Middle frontal gyrus (tissue), 1 donor: ENCODE data around the gene SELENOP.

Experiments used
- DNase-seq: peaks from one replicate; pipeline ENCODE4 v3.0.0-alpha.2; 2015; ENCODE audit warnings: low spot score; ENCODE audit errors: extremely low spot score

SELENOP gene

GRCh38 chr5:42798284-42799240 is 13.1 kb downstream of the SELENOP start:
- DNase-seq: no peak

- no peak for DNase-seq
Measured at GRCh38 chr5:42791151-42791550, 20.5 kb downstream of the SELENOP start.

- DNase-seq: no peak
Measured at GRCh38 chr5:42787845-42788244, 23.8 kb downstream of the SELENOP start.

- no peak for DNase-seq
Measured at GRCh38 chr5:42787073-42787472, 24.6 kb downstream of the SELENOP start.

- DNase-seq: no peak
Measured at GRCh38 chr5:42785756-42786155, 25.9 kb downstream of the SELENOP start.

- no peak for DNase-seq
Measured at GRCh38 chr5:42784132-42784531, 27.6 kb downstream of the SELENOP start.

GRCh38 chr5:42781584-42781983 is 30.1 kb downstream of the SELENOP start:
- DNase-seq: no peak

GRCh38 chr5:42779083-42779482 is 32.6 kb downstream of the SELENOP start:
- no peak for DNase-seq

- no peak for DNase-seq
Measured at GRCh38 chr5:42772265-42772993, 39.3 kb downstream of the SELENOP start.

GRCh38 chr5:42770003-42770402 is 41.7 kb downstream of the SELENOP start:
- DNase-seq: no peak

- DNase-seq: no peak
Measured at GRCh38 chr5:42768106-42768504, 43.6 kb downstream of the SELENOP start.

- DNase-seq: no peak
Measured at GRCh38 chr5:42767491-42768105, 44.1 kb downstream of the SELENOP start.

- no peak for DNase-seq
Measured at GRCh38 chr5:42761791-42762190, 49.9 kb downstream of the SELENOP start.

GRCh38 chr5:42760426-42760825 is 51.3 kb downstream of the SELENOP start:
- DNase-seq: no peak

GRCh38 chr5:42759456-42759855 is 52.2 kb downstream of the SELENOP start:
- no peak for DNase-seq

- DNase-seq: no peak
Measured at GRCh38 chr5:42756606-42757601, 54.8 kb downstream of the SELENOP start, which contains the start of gene CCDC152. CCDC152 (plus strand) TSS chr5:42756818; CDS start chr5:42759122, 2,304 bp downstream.

GRCh38 chr5:42753099-42753498 is 58.6 kb downstream of the SELENOP start:
- no peak for DNase-seq

GRCh38 chr5:42751044-42751443 is 60.6 kb downstream of the SELENOP start:
- DNase-seq: no peak

- no peak for DNase-seq
Measured at GRCh38 chr5:42750507-42750906, 61.2 kb downstream of the SELENOP start.
